ENCODE results near the gene ZNHIT2. TPM values are rescaled to one million over a fixed set of nuclear protein-coding genes. Genes with fewer than 3 reads are reported as not detected.

ZNHIT2 gene
- polyA plus RNA-seq, 1 donor (not counting 4 experiments of a cell fraction or from before 2014, with no cell fraction given): 2.6 TPM

DNA sequence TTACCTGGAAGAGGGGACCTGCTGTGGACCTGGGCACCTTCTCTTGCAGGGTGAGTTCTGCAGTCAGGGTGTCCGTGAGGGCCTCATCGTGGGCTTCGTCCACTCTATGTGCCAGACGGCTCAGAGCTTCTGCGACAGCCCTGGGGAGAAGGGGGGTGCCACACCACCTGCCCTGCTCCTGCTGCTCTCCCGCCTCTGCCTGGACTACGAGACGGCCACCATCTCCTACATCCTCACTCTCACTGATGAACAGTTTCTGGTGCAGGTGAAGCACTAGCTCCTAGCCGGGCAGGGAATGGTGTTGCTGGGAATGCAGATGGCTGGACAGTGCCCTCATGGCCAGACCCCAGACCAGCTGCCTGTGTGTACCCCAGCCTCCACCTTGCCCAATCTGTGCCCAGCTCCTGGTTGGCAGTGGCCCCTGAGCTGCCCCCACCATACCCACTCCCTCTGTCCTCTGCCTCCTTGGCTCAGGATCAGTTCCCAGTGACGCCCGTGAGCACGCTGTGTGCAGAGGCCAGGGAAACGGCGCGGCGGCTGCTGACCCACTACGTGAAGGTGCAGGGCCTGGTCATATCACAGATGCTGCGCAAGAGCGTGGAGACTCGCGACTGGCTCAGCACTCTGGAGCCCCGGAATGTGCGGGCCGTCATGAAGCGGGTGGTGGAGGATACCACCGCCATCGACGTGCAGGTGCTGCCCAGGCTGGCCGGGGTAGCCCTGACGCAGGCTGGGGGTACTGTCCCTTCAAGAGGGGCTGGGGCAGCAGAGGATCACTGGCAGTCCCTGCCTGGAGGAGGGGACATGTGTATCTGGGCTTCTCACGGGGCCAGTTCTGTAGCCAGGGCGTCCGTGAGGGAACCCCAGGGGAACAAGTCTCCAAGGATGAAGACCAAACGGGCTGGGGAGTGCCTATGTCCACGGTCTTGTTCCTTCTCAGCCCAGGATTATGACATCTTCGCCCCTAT, 8.0 kb downstream of the ZNHIT2 start:
- FAIRE-seq (no peak), DNase-seq (ENCODE audit: low read depth, low spot score) (no peak)
- Histone ChIP-seq H4K20me1 (ENCODE audit: control insufficient read depth, extremely low read depth, insufficient read depth, low read length) (no peaks in the 10 kb centered on the region), H3K27me3 (ENCODE audit: control insufficient read depth, extremely low read depth, insufficient read depth, low read length) (no peaks in the 10 kb centered on the region), H2AFZ (ENCODE audit: control insufficient read depth, low read length) (no peak overlapping the region), H3K9ac (ENCODE audit: control insufficient read depth, extremely low read depth, insufficient read depth, low read length) (no peak overlapping the region), H3K9me3 (ENCODE audit: control insufficient read depth, low read depth, low read length) (no peaks in the 10 kb centered on the region), H3K4me1 (ENCODE audit: control insufficient read depth, extremely low read depth, insufficient read depth, low read length) (peaks cover 22% of the 10 kb centered on the region), H3K36me3 (ENCODE audit: control insufficient read depth in 2 of 2, extremely low read depth in 1 of 2, insufficient read depth in 2 of 2, low read length in 2 of 2) (peaks cover 9 to 11% of the 10 kb centered on the region in 2 experiments), H3K27ac (ENCODE audit: control insufficient read depth, insufficient read depth, low read length) (no peak overlapping the region), H3K4me3 (ENCODE audit: control insufficient read depth in 2 of 3, extremely low read depth in 1 of 3, insufficient read depth in 2 of 3, low read depth in 1 of 3, low read length in 3 of 3) (no peak overlapping the region), H3K4me2 (ENCODE audit: control insufficient read depth, extremely low read depth, insufficient read depth, low read depth, low read length) (no peak overlapping the region), H3K9me1 (ENCODE audit: control insufficient read depth, extremely low read depth, insufficient read depth, low read length) (no peaks in the 10 kb centered on the region), H3K79me2 (ENCODE audit: control insufficient read depth, insufficient read depth, low read length) (no peaks in the 10 kb centered on the region)
- dilution Hi-C loops (cut with MboI; ENCODE audit: extremely low pct_ligation_motif_present, low sequenced_read_pairs): no loop called here
- TF ChIP-seq, protein P1, sequence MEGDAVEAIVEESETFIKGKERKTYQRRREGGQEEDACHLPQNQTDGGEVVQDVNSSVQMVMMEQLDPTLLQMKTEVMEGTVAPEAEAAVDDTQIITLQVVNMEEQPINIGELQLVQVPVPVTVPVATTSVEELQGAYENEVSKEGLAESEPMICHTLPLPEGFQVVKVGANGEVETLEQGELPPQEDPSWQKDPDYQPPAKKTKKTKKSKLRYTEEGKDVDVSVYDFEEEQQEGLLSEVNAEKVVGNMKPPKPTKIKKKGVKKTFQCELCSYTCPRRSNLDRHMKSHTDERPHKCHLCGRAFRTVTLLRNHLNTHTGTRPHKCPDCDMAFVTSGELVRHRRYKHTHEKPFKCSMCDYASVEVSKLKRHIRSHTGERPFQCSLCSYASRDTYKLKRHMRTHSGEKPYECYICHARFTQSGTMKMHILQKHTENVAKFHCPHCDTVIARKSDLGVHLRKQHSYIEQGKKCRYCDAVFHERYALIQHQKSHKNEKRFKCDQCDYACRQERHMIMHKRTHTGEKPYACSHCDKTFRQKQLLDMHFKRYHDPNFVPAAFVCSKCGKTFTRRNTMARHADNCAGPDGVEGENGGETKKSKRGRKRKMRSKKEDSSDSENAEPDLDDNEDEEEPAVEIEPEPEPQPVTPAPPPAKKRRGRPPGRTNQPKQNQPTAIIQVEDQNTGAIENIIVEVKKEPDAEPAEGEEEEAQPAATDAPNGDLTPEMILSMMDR (optimal IDR thresholded peaks at IDR 0.05 in 1 of 3, IDR thresholded peaks at IDR 0.05 in 1 of 3, conservative IDR thresholded peaks at IDR 0.05 in 1 of 3; ENCODE audit: extremely low read depth in 1 of 3, insufficient read depth in 2 of 3, low read length in 3 of 3): no peak
- TF ChIP-seq EZH2 (IDR thresholded peaks at IDR 0.05; ENCODE audit: low read length): no peak

DNA sequence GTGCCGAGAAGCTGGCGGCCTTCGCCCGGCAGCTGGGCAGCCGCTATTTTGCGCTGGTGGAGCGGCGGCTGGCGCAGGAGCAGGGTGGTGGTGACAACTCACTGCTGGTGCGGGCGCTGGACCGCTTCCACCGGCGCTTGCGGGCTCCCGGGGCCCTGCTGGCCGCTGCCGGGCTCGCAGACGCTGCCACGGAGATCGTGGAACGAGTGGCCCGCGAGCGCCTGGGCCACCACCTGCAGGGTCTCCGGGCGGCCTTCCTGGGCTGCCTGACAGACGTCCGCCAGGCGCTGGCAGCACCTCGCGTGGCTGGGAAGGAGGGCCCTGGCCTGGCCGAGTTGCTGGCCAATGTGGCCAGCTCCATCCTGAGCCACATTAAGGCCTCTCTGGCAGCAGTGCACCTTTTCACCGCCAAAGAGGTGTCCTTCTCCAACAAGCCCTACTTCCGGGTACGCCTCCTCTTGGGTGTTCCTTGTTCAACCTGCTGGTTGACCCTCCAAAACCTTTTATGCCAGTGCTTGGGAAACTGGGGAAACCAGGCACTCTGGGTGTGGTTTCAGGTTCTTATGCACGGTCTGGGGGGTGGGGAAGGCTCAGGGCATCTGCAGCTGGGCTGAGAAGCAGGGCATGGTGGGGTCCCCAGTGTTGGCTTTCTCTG, 8.9 kb downstream of the ZNHIT2 start:
- no peak overlapping the region for H3K27ac ChIP-seq (ENCODE audit: control insufficient read depth, insufficient read depth, low read length)
- H3K4me3 ChIP-seq (ENCODE audit: control insufficient read depth in 2 of 3, extremely low read depth in 1 of 3, insufficient read depth in 2 of 3, low read depth in 1 of 3, low read length in 3 of 3): no peak overlapping the region
- no peak overlapping the region for H3K4me2 ChIP-seq (ENCODE audit: control insufficient read depth, extremely low read depth, insufficient read depth, low read depth, low read length)
- H3K36me3 ChIP-seq (ENCODE audit: control insufficient read depth in 2 of 2, extremely low read depth in 1 of 2, insufficient read depth in 2 of 2, low read length in 2 of 2): peaks cover 9 to 11% of the 10 kb centered on the region in 2 experiments
- dilution Hi-C loops (cut with MboI; ENCODE audit: extremely low pct_ligation_motif_present, low sequenced_read_pairs): no loop called here
- H4K20me1 ChIP-seq (ENCODE audit: control insufficient read depth, extremely low read depth, insufficient read depth, low read length): no peaks in the 10 kb centered on the region
- H3K27me3 ChIP-seq (ENCODE audit: control insufficient read depth, extremely low read depth, insufficient read depth, low read length): no peaks in the 10 kb centered on the region
- H3K9ac ChIP-seq (ENCODE audit: control insufficient read depth, extremely low read depth, insufficient read depth, low read length): no peak overlapping the region
- H3K9me1 ChIP-seq (ENCODE audit: control insufficient read depth, extremely low read depth, insufficient read depth, low read length): no peaks in the 10 kb centered on the region
- DNase-seq (ENCODE audit: low read depth, low spot score) (no peak), FAIRE-seq (no peak)
- H3K79me2 ChIP-seq (ENCODE audit: control insufficient read depth, insufficient read depth, low read length): peaks cover 2% of the 10 kb centered on the region
- TF ChIP-seq, protein P1 (optimal IDR thresholded peaks at IDR 0.05 in 1 of 3, IDR thresholded peaks at IDR 0.05 in 1 of 3, conservative IDR thresholded peaks at IDR 0.05 in 1 of 3; ENCODE audit: extremely low read depth in 1 of 3, insufficient read depth in 2 of 3, low read length in 3 of 3): no peak
- no peak for TF ChIP-seq EZH2 (IDR thresholded peaks at IDR 0.05; ENCODE audit: low read length)
- H3K4me1 ChIP-seq (ENCODE audit: control insufficient read depth, extremely low read depth, insufficient read depth, low read length): peaks cover 22% of the 10 kb centered on the region
- H3K9me3 ChIP-seq (ENCODE audit: control insufficient read depth, low read depth, low read length): no peaks in the 10 kb centered on the region
- no peak overlapping the region for H2AFZ ChIP-seq (ENCODE audit: control insufficient read depth, low read length)
